ENCODE results near the gene CD164.
"Not testable (repeated sequence)": the region's sequence is repeated elsewhere in the genome, so short reads cannot be mapped to it uniquely, and the experiment has no call there.

CD164 gene

DNA sequence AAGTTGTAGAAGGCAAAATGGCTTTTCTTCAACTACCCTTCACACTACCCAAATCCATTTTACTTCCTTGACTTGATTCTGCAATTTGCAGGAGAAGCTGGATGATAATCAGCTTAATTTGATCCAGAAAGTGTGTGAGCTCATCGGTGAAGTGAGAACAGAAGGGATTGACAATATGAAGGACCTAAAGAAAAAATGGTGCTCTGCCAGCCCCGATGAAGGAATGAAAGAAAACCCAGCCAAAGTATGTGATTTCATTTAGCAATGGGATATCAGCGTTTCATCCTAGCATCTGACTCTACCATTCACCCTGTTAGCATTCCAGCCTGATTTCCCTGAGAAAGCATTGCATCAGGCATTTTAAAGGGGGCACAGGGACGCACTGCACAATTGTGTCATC lies 41.5 kb downstream of the CD164 start:
- no peak for DNase-seq

GRCh38 chr6:109339906-109340678 lies 42.2 kb downstream of the CD164 start:
- no peak for DNase-seq

DNA sequence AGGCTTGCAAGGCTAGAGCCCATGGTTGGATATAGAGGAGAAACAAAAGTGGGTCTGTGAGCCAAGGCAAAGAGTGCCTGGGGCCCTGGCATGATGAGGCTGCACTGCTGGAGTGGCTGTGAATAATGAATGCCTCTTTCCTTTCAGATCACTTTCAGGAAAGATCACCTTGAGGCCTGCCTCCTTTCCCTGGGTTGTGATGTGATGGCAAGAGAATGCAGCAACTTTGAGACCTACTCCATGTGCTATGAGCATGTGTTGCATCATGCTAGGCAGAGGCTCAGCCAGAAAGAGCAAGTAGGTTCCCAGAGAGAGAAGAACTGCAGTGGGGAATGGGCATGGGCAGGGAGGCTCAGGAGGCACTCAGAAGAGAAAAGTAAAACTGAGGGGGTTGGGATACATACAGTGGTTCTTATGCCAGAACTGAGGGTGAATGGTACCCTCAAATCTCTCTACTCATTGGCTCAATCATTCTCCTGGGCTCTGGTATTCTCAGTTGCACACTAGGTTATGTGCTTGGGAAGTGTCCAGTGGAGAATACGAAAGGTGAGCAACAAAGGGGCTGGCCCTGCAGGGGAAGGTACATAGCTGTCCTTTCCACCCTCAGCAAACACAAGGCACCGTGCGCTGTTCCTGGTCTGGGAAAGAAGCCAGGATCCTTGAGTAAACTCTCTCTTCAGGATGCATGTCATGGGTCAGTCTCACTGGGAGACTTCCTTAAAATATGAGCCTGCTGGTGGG lies 45.9 kb downstream of the CD164 start:
- no peak for DNase-seq

- DNase-seq, result not testable (repeated sequence)
Observed at GRCh38 chr6:109333870-109334269, 48.4 kb downstream of the CD164 start.

DNA sequence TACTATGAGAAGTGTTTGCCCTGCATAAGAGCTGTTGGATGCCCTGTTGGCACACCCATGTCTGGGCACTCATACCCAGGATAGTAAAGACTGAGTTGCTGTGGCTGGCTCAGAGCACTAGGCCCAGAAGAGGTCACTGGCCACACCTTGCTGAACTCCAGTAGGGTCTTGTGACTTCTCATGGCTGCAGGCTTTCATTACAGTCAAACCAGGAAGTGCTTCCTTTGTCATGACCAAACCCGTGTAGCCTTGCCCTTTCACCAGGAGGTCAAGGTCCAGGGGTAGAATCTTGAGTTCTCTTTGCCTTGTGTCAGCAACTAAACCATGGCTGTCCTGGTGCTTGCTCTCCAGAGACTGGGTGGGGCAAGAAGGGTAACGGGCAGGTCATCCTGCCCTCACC lies 49.5 kb downstream of the CD164 start:
- no peak for DNase-seq

DNA sequence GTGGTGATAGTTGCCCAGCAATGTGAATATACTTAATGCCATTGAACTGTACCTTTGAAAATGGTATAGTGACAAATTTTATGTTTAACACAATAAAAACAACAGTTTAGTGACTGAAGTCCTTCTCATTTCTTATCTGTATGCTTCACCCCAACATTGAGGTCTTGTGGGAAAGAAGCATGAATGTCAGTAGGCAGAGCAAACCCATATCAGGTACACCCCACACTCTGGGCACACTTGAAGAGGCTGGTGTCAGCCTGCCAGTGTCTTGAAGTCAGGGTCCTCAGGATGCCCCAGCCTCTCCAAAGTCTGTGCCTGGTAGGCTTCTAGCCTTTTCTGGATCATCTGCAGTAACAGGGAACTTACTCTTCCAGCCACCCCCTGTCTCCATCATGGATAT lies 51.2 kb downstream of the CD164 start:
- no peak for DNase-seq

GRCh38 chr6:109330263-109330662 lies 52.0 kb downstream of the CD164 start:
- no peak for DNase-seq

DNA sequence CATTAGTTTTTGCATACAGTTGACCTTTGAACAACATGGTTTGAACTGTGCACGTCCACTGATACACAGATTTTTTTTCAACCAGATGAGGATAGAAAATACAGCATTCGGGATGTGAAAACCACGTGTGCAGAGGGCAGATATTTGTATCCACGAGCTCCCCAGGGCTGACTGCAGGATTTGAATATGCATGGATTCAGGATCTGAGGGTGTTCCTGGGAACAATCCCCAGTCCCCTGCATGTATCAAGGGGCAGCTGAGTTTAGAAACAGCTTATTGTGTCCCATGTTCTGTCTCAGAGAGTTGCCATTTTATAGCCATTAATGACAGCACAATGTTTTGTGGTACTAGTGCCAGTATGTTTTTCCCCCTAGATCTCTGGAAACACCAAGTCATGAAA lies 53.6 kb downstream of the CD164 start:
- DNase-seq, result no peak

DNA sequence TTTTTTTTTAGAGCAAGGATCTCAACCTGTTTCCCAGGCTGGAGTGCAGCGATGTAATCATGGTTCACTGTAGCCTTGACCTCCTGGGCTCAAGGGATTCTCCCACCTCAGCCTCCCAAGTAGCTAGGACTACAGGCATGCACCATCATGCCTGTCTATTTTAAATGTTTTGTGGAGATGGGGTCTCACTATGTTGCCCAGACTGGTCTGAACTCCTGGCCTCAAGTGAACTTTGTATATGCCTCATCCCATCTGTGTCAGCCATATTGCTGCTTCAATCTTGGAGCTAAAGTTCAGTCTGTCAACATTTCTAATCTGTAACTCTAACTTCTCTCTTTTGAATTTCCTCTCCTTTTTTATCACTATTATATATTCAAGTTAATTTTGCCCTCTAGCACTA lies 54.3 kb downstream of the CD164 start:
- DNase-seq, result no peak

DNA sequence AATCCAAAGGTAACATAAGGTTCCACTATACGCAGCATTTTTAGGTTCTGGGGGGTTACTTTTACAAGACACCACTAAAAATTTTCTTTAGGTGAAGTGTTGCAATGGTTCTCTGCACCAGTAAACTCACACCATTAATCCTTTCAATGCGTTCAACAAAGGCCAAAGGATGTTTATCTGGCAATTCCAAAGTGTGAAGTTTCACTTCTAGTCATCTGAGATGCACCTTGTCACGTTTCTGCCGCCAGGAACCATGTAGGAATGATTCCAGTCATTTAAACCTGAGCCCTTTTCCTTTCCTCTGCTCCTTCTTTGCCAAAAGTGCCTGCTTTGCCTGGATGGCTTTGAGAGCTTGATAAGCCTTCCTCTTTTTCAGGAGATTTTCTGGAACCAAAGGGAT lies 54.8 kb downstream of the CD164 start:
- no peak for DNase-seq

DNA sequence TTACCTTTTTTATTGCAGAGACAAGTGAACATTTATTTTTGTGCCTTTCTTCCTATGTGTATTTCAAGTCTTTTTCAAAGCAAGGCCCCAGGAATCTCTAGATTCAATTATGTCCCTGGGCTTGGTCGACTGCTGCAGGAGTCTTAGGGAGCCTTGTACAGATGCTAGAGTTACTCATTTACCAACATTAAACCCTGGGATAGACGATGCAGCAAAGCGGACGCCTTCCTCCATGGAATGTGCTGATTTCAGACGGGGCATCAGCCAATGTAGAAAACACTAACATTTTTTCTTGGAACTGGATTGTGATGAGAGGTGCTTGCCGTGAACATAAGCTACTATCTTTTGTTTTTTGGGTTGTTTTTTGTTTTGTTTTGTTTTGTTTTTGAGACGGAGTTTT lies 55.9 kb downstream of the CD164 start:
- no peak for DNase-seq

DNA sequence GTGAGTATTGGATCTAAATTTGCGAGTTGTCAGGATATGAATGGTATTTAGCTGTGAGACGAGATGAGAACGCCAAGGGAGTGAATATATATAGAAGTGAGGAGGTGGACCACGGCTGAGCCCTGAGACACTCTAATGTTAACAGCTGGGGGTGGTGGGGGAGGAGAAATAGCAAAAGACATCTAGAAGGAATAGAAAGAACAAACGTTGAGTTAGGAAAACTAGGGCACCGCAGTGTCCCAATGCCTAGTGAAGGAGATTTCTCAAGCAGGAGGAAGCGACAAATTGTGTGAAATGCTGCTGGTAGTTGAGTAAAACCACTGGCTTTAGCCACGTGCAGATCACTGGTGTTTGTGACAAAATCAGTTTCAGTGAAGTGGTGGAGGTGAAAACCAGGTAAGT lies 56.9 kb downstream of the CD164 start:
- no peak for DNase-seq

DNA sequence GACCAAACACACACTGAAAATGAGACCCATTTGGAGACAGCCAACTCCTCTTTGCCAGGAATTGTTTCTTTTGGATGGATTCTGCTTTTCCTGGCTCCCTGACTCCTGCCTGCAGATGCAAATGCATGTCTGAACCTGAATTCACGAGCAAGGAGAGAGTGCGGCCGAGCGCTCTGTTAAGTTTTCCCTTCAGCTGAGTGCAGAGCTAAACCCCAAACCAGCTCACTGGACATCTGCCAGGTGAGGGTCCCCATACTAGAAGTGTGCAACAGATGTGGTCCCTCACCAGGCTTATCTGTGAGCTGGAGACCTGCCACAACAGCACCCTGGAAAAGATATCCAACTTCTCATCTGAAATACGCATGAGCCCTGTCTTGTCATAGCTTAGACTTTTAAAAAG lies 59.0 kb downstream of the CD164 start:
- no peak for DNase-seq

- no peak for DNase-seq
Observed at GRCh38 chr6:109322825-109323224, 59.4 kb downstream of the CD164 start.

DNA sequence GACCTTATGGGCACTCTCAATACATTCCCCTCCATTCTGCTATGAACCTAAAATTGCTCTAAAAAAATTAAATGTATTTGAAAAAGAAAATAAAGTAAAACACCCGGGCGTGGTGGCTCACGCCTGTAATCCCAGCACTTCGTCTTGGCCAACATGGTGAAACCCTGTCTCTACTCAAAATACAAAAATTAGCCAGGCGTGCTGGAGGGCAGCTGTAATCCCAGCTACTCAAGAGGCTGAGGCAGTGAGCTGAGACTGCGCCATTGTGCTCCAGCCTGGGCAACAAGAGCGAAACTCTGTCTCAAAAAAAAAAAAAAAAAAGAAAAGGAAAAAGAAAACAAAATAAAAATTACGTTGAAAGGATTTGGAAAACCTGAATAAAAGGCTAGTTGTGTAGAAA lies 60.5 kb downstream of the CD164 start:
- no peak for DNase-seq

- DNase-seq, result no peak
Observed at GRCh38 chr6:109320072-109320471, 62.2 kb downstream of the CD164 start.

DNA sequence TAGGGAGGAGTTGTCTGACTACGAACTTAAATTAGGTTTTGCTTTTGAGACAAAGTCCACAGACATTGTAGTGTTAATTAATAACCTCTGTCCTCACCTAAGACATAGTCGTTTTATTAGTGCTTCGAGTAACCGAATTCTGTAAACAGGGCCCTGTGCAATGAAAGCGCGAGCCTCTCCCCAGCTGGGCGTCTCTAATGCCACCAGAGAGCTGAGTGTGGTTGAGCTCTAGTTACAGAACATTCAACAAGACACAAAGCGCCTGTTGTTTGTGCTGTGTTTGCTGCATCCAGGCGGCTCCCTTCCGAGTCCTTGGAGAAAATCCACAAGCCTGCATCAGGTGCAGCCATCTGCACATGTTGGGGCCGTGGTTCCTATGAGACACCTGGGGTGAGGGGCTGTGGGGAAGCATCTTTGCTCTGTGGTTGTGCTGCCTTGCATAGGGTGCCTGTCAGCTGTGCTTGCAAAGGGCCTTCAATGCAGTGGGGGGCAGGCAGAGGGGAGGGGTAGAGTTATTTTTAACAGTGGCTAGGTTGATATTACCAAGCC lies 63.9 kb downstream of the CD164 start:
- no peak for DNase-seq

DNA sequence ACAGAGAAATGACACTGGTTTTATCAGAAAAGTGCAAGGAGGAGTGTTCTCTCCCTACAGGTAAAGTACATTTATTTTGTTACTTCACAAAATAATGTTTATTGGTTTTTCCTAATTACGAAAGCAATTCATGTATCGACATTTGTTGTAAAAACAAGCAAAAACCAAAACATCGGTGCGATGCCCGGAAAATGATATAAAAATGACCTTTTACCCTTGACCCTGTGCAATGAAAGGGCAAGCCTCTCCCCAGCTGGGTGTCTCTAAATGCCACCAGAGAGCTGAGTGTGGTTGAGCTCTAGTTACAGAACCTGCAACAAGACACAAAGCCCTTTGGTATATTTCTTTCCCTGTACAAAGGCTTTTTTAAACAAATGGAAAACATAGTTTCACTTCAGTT lies 65.4 kb downstream of the CD164 start:
- no peak for DNase-seq
